Activated naive CD4-positive, alpha-beta T cell treated with anti-CD3 and anti-CD28 coated beads, Interleukin-2, amount 10 ng/mL, durations not matched to agents 7 days and 5 days (primary cell): Measurements from ENCODE around the gene AIFM1.

ENCODE experiments used
- CTCF ChIA-PET: fragments of 350-600 bp; sonication (Branson Sonifier 250); formaldehyde crosslinking; loops from one replicate; lab custom pipeline; 2021; ENCODE audit warnings: antibody characterized with exemption; lab: Charles Lee
- DNase-seq: peaks from one replicate; pipeline ENCODE4 v3.0.0-alpha.2; 2020
- H3K27ac Mint-ChIP-seq: one replicate; pipeline ENCODE4 v1.8.0; 2021; ENCODE audit warnings: mild to moderate bottlenecking, moderate library complexity, mixed read lengths
- H3K27me3 Mint-ChIP-seq: one replicate; pipeline ENCODE4 v1.8.0; 2021; ENCODE audit warnings: mild to moderate bottlenecking, mixed read lengths
- H3K36me3 Mint-ChIP-seq: one replicate; pipeline ENCODE4 v1.8.0; 2021; ENCODE audit warnings: mixed read lengths
- H3K4me1 Mint-ChIP-seq: one replicate; pipeline ENCODE4 v1.8.0; 2021; ENCODE audit warnings: mixed read lengths
- H3K4me3 Mint-ChIP-seq: one replicate; pipeline ENCODE4 v1.8.0; 2021; ENCODE audit warnings: mild to moderate bottlenecking, moderate library complexity, mixed read lengths
- H3K9me3 Mint-ChIP-seq: one replicate; pipeline ENCODE4 v1.8.0; 2021; ENCODE audit warnings: mixed read lengths

The AIFM1 gene

DNA sequence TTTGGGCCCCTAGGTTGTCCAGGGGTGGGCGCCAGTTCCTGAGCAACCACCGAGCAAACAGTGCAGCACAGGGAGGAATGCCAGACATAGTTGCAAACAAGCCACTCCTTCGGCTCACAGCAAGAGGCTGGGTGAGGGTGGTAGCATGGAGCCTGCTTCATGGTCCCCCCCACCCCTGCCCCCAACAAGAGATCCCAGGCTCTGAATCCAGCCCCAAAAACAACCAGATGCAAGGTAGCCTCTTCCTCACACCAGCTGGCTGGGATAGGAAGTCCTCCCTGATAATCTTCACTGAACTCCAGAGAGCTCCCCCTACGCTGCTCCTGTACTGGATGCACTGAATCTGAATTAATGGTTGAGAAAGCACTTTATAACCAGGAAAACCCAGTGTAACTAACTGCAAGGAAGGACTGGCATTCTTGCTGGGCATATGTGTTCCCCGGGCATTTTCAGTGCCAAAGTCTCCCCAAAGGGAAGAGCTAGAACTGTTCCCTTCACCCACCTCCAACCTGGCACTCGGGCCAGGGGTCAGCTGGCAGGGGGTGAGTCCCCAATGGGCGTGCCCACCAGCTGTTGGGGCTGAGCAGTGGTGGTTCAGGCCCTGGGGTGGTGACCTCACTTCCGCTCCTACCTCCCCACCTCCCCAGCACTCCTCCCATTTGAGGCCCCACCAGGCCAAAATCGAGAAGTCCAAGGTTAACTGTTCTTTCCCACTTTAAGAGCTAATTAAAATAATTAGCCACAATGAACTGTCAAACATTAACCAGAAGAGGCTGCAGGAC, 56.8 kb downstream of the AIFM1 start:
- H3K9me3 Mint-ChIP-seq: no peaks in the 10 kb centered on the region
- H3K4me3 Mint-ChIP-seq: peak overlapping the region; percentile 95
- peak; percentile 64 for DNase-seq
- peaks cover 5% of the 10 kb centered on the region for H3K27me3 Mint-ChIP-seq
- peaks cover 17% of the 10 kb centered on the region for H3K36me3 Mint-ChIP-seq
- H3K27ac Mint-ChIP-seq: peak overlapping the region; percentile 83
- H3K4me1 Mint-ChIP-seq: peaks cover 36% of the 10 kb centered on the region
- CTCF ChIA-PET: interaction anchor here (0.9 to 1.3 kb wide), 3 partner anchors 12 to 29 kb away, joined by 3 to 5 read pairs (median 3); no protein-coding TSS in a partner anchor

DNA sequence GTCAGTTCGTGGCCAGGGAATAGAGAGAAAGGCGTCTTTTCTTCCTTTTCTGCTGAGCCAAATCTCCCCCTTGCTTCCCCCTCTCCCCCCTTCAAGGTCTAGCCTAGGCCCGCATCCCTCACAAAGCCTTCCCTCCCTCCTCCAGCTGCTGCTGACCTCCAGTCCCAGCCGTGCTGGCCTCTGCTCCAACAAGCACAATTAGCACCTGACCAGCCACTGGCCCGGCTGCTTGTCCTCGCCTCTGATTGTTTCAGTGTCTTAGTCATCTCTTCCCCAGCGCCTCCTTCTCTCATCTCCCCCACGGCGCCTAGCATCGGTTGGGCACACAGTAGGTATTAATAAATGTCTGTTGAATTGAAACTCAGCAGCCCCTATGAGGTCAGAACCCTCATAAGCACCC, 59.6 kb downstream of the AIFM1 start:
- Mint-ChIP-seq H3K27me3 (no peaks in the 10 kb centered on the region), H3K9me3 (no peaks in the 10 kb centered on the region), H3K4me3 (no peak overlapping the region), H3K4me1 (peaks cover 46% of the 10 kb centered on the region), H3K27ac (peak overlapping the region; percentile 76), H3K36me3 (peaks cover 22% of the 10 kb centered on the region)
- DNase-seq: no peak
- CTCF ChIA-PET: interaction anchor here (2.2 to 2.4 kb wide), 2 partner anchors 13 to 26 kb away, joined by 5 to 6 read pairs; no protein-coding TSS in a partner anchor

DNA sequence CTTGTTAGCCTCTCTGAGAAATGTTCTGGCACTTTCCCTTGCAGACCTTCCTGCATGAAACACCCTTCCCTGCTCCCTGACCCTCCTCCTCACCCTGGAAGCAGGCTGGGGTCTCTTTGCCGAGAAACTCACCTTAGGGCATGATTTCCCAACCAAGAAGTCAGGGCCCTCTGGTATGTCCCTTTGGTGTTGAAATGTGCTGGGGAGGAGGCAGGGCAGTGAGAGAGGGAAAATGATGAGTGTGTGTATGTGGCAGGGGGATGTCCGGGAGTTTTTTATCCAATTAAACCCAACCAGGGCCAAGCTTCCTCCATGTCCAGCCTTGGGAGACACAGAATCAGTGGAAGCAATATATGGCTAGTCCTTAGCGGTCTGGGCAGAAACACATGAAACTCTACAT, 60.4 kb downstream of the AIFM1 start:
- no peak for DNase-seq
- Mint-ChIP-seq H3K4me3 (no peak overlapping the region), H3K9me3 (no peaks in the 10 kb centered on the region), H3K27me3 (no peaks in the 10 kb centered on the region), H3K36me3 (peaks cover 30% of the 10 kb centered on the region), H3K27ac (no peak overlapping the region), H3K4me1 (peaks cover 55% of the 10 kb centered on the region)
- CTCF ChIA-PET: interaction anchor here (2.2 to 2.4 kb wide), 2 partner anchors 14 to 26 kb away, joined by 5 to 6 read pairs; no protein-coding TSS in a partner anchor

DNA sequence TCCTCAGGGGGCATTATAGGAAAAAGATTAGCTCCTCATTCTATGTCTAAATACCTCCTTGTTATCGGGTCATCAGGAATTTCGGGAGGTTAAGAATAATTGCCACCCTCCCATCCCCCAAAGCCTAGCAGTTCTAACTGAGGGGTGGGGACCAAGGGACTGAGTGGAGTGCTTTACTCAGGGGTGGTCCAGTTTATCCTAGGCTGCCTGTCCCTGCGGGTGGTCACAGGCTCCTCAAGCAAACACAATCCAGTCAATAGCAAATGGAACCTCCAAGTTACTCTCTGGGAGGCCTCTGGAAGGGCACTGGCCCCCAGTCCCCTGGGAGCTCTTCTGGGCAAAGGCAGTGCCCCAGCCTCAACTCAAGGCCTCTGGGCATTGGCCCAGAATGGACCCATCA, 62.0 kb downstream of the AIFM1 start:
- Mint-ChIP-seq H3K36me3 (peaks cover 31% of the 10 kb centered on the region), H3K4me3 (no peak overlapping the region), H3K27me3 (no peaks in the 10 kb centered on the region), H3K4me1 (peaks cover 64% of the 10 kb centered on the region), H3K9me3 (no peaks in the 10 kb centered on the region), H3K27ac (no peak overlapping the region)
- DNase-seq: no peak
- CTCF ChIA-PET: no interaction called here

DNA sequence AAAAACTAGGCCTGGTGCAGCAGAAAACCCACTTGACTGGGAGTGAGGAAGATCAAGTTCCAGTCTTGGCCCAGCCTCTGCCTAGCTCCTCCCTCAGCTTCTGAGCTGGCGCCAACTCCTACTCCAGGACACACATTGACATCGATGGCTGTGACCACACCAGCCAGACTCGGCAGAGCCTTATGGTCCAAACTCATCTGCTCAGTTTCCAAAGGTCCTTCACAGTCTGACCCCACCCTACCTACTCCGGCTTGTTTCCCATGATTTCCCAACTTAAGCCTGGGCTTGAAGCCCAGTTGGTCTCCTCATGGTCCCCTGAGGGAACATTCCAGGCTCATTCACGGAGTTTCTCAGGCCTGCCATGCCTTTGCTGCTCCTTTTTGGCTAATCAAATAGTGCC, 65.5 kb downstream of the AIFM1 start:
- Mint-ChIP-seq H3K4me1 (peaks cover 76% of the 10 kb centered on the region), H3K4me3 (no peak overlapping the region), H3K27me3 (no peaks in the 10 kb centered on the region)

DNA sequence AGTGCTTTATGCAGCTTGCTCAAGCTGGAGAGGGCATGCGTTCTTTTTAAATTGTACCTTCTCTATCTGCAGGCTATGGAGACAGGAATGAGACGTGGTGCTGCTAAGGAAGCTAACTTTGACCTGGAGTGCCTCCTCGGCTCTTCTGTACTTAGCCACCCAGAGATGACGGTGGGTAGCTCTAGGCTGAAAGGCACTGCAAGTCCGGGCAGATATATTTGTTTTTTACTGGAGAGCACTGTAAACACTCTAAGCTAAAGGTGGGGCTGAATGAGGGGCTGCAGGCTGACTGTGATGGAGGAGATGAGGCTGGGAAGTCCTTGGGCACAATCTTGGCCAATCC, 67.5 kb downstream of the AIFM1 start:
- Mint-ChIP-seq H3K36me3 (peaks cover 23% of the 10 kb centered on the region), H3K9me3 (no peaks in the 10 kb centered on the region), H3K27ac (peak overlapping the region; percentile 77), H3K4me1 (peaks cover 80% of the 10 kb centered on the region), H3K27me3 (no peaks in the 10 kb centered on the region), H3K4me3 (peak overlapping the region; percentile 31)
- CTCF ChIA-PET: interaction anchor here (1.7 kb wide), 1 partner anchor 16 kb away, joined by 3 read pairs; no protein-coding TSS in a partner anchor
- no peak for DNase-seq

More for the DNA sequence above, 65.5 kb downstream of the AIFM1 start:
- Mint-ChIP-seq H3K9me3 (no peaks in the 10 kb centered on the region), H3K36me3 (peaks cover 26% of the 10 kb centered on the region), H3K27ac (no peak overlapping the region)
- CTCF ChIA-PET: no interaction called here
- DNase-seq: no peak

DNA sequence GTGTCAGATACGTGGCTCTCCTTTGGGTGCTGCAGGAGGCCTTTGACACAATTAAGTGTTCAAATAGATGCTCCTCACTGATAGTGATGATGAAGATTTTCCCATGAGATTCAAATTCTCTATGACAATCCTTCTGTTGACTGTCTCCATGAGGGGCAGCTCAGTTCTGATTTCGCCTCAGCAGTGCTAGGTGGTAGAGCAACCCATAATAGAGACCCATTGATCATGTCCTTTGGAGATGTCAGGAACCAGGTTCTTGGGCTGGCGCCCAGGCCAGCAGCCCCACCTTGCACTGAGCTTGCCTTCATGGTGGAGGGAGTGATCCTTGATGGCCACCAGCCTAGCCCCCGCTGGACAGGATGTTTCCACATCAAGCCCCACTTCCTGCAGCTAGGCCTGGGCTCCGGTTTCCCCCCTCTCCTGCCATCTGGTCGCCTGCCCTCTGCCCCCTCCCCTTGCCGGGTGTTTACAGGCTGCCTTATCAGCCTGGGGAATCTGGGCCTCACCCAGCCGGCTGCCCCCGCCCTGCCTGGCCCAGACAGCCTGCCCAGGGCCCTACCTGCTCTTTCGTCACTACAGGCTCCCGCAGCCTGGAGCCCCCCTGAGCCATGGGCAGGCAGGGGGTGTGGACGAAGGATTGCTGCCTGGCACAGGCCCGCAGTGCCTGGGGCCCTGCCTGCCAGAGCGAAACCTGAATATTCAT, 68.0 kb downstream of the AIFM1 start:
- Mint-ChIP-seq H3K4me3 (peak overlapping the region; percentile 31), H3K9me3 (no peaks in the 10 kb centered on the region), H3K36me3 (peaks cover 23% of the 10 kb centered on the region), H3K27ac (peak overlapping the region; percentile 77), H3K27me3 (no peaks in the 10 kb centered on the region), H3K4me1 (peaks cover 81% of the 10 kb centered on the region)
- CTCF ChIA-PET: interaction anchor here (1.7 kb wide), 1 partner anchor 15 kb away, joined by 3 read pairs; no protein-coding TSS in a partner anchor
- DNase-seq: peak; percentile 42

DNA sequence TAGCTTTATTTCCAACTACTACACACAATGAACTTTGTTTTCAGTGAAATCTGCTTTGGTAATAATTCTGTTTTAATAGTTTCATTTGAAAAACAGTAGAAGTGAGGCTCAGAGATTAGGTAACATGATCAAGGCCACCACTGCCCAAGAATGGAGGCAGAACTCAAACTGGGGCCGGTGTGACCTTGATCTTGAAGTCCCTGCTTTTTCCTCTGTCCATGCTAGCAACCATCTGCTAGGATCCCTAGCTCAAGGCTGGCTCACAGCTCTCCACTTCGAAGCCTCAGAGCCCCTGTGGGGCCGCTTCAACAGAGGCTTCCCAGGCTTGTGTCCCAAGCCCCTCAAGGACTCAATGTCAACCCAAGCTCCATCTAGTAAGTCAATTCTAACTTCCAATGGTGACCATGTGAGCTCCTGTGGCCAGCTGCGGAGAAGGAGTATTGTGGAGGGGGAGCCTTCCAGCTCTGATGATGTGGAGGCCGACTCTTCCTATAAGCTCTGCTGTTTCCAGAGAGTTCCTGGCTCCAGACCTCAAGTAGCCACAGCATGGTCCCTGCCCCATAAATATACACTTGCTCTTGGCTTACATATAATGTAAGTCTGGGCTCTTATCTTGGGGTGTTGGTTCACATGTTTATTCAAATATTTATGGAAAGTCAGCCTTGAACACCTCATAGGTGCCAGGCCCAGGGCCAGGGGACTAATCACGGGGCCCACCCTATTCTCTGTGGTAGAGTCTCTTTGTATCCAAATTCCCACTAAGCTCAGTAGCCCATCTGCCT, 70.2 kb downstream of the AIFM1 start:
- Mint-ChIP-seq H3K36me3 (peaks cover 18% of the 10 kb centered on the region), H3K27ac (no peak overlapping the region), H3K4me1 (peaks cover 82% of the 10 kb centered on the region), H3K4me3 (no peak overlapping the region), H3K9me3 (no peaks in the 10 kb centered on the region), H3K27me3 (peaks cover under 1% of the 10 kb centered on the region)
- no peak for DNase-seq
- CTCF ChIA-PET: interaction anchor here (0.7 to 2.0 kb wide), 3 partner anchors 10 to 26 kb away, joined by 3 to 4 read pairs (median 3); no protein-coding TSS in a partner anchor

DNA sequence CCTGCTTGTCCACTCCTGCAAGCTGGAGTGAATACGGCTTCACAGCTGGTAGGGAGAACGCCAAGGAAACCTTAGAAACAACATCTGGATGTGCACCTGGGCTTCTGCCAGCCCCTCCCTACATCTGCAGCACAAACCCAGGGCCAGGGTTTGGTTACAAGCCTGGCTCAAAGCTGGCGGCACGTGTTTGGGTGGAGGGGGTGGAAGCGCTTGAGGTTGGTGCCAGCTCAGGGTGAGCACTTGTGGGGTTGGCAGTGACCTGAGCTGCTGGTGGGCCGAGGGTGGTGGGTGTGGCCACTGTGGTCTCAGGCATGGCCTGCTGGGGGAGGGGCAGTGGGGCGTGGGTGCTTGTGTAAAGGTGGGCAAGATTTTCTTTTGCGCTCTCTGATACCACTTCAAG, 70.9 kb downstream of the AIFM1 start:
- Mint-ChIP-seq H3K27me3 (peaks cover 4% of the 10 kb centered on the region), H3K4me1 (peaks cover 80% of the 10 kb centered on the region), H3K36me3 (peaks cover 16% of the 10 kb centered on the region), H3K9me3 (no peaks in the 10 kb centered on the region), H3K4me3 (no peak overlapping the region), H3K27ac (no peak overlapping the region)
- DNase-seq: no peak
- CTCF ChIA-PET: interaction anchor here (1.2 to 2.0 kb wide), 2 partner anchors 9 to 15 kb away, joined by 3 to 4 read pairs; no protein-coding TSS in a partner anchor

DNA sequence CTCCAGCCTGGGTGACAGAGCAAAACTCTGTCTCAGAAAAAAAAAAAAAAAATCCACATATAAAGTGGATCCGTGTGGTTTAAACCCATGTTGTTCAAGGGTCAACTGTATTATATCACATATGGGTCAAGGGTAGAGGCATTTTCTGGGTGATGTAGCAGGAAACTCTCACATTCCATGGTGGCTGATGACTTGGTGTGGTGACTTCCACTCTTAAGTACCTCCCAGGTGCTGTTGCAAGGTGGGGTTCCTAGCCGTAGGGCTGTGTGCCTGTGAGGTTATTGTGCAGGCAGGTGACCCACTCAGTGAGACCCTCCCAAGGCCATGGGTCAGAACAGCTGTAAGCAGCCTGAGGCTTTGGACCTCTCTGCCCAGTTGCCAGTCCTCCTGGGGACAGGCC, 72.4 kb downstream of the AIFM1 start:
- H3K4me3 Mint-ChIP-seq: no peak overlapping the region
- peaks cover 76% of the 10 kb centered on the region for H3K4me1 Mint-ChIP-seq
- no peak for DNase-seq
- CTCF ChIA-PET: no interaction called here
- peaks cover 17% of the 10 kb centered on the region for H3K36me3 Mint-ChIP-seq
- no peaks in the 10 kb centered on the region for H3K9me3 Mint-ChIP-seq
- H3K27ac Mint-ChIP-seq: peak overlapping the region; percentile 45
- peaks cover 4% of the 10 kb centered on the region for H3K27me3 Mint-ChIP-seq

DNA sequence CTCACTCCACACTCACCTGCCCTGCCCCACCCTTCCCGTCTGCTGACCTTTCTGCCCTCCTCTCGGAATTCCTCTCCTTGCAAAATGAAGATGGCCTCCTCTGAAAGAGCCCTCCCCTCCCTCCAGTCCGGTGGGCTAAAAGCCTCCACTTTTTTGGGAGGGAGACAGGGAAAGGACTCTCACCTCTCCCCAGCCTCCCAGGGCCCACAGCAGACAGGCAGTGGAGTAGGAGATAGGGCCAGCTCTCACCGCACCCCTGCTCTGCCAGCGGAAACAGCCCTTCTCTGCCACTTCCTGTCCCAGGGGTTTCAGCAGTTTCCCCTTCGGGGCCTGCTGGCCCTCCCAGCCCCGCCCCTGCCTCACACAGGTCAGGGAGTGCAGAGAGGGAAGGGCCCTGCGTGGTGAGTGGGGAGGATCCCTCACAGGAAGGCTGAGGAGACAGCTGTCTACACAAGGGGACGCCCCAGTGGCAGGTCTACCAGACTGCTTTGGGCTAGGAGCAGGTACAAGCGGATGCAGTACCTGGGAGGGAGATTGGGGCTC, 73.6 kb downstream of the AIFM1 start:
- Mint-ChIP-seq H3K4me1 (peaks cover 73% of the 10 kb centered on the region), H3K27ac (peak overlapping the region; percentile 91)
- CTCF ChIA-PET: no interaction called here

DNA sequence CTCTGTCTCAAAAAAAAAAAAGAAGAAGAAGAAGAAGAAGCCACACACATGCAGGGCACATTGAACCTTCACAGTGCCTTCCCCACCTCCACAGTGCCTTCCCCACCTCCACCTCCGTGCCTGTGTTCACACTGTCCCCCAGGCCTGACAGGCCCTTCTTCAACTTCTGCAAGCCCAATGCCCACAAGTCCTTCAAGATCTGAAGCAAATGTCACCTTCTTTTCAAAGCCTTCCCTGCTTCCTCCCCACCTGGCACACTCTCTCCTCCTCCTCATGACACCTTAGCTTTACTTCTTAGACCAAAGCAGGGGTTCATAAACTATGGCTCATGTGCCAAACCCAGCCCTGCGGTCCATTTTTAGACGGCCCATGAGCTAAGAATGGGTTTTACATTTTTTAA, 75.3 kb downstream of the AIFM1 start:
- Mint-ChIP-seq H3K36me3 (peaks cover 19% of the 10 kb centered on the region), H3K4me1 (peaks cover 75% of the 10 kb centered on the region), H3K4me3 (peak overlapping the region; percentile 16), H3K27me3 (peaks cover 4% of the 10 kb centered on the region), H3K27ac (peak overlapping the region; percentile 82), H3K9me3 (no peaks in the 10 kb centered on the region)
- no peak for DNase-seq
- CTCF ChIA-PET: interaction anchor here (0.6 kb wide), 1 partner anchor 11 kb away, joined by 3 read pairs; no protein-coding TSS in a partner anchor

More for the DNA sequence above, 73.6 kb downstream of the AIFM1 start:
- Mint-ChIP-seq H3K4me3 (peak overlapping the region; percentile 83), H3K27me3 (peaks cover 4% of the 10 kb centered on the region), H3K9me3 (no peaks in the 10 kb centered on the region), H3K36me3 (peaks cover 17% of the 10 kb centered on the region)
- DNase-seq: peak; percentile 94

DNA sequence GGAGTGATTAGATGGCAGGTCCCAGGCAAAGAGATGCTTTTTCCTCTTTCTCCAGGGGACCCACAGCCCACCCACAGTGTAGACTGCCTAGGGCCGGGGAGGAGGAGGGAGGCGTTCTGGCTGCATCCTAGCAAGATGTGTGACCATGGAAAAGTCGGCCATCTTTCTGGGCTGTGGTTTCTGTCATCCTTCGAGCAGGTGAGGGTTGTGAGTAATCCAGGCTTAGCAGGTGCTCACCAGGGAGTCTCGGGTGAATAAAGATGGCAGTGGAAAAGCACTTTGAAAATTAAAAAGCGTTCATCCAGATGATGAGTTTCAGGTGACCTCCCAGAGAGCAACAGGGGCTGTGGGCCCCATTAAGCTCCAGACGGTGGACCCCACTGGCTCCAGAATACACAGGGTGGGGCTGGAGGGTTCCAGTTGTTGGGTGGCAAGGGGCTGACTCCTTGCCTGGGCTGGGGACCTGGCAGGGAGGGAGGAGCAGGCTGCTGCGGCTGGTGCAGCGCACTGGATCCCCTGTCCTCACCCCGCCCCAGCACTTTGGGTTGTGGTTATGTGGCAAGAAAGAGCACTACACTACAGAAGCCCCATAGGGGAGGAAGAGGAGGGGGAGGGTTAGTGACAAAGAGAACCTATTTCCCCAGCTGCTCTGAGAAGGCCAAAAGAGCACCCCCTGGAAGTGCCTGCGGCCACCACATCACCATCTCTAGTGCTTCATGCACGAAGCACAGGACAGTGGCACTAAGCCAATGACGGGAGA, 79.0 kb downstream of the AIFM1 start:
- Mint-ChIP-seq H3K27me3 (peaks cover 4% of the 10 kb centered on the region), H3K36me3 (peaks cover 14% of the 10 kb centered on the region), H3K4me1 (peaks cover 82% of the 10 kb centered on the region), H3K4me3 (peak overlapping the region; percentile 81), H3K27ac (peak overlapping the region; percentile 92), H3K9me3 (no peaks in the 10 kb centered on the region)
- DNase-seq: peak; percentile 83
- CTCF ChIA-PET: interaction anchor here (1.8 to 3.3 kb wide), 2 partner anchors 34 to 35 kb away, joined by 8 to 18 read pairs; no protein-coding TSS in a partner anchor
